ENCODE results near the gene NCOR2. TPM values are rescaled to one million over a fixed set of nuclear protein-coding genes. Genes with fewer than 3 reads are reported as not detected.

NCOR2 gene
- polyA plus RNA-seq, 1 donor from 2014 or later = 4.8 TPM

GRCh38 chr12:124555168-124556073 is 12.0 kb downstream of the NCOR2 start:
- TF ChIP-seq EP300 (conservative IDR thresholded peaks at IDR 0.05; ENCODE audit: poor library complexity, severe bottlenecking) (no peak), CTCF (IDR thresholded peaks at IDR 0.05; ENCODE audit: poor library complexity, severe bottlenecking) (no peak), RAD21 (conservative IDR thresholded peaks at IDR 0.05) (no peak), SMC3 (conservative IDR thresholded peaks at IDR 0.05; ENCODE audit: poor library complexity) (no peak), REST (IDR thresholded peaks at IDR 0.05; ENCODE audit: borderline replicate concordance) (no peak), EZH2 (IDR thresholded peaks at IDR 0.05; ENCODE audit: borderline replicate concordance, insufficient read depth, low read length, poor library complexity, severe bottlenecking) (no peak), TAF1 (IDR thresholded peaks at IDR 0.05; ENCODE audit: low read depth) (no peak), MXI1 (conservative IDR thresholded peaks at IDR 0.05; ENCODE audit: poor library complexity, severe bottlenecking) (no peak), POLR2AphosphoS5 (IDR thresholded peaks at IDR 0.05) (no peak)
- Histone ChIP-seq H3F3A (ENCODE audit: insufficient read depth, low read length, poor library complexity, severe bottlenecking) (peaks cover 3% of the 10 kb centered on the region), H3K27ac (ENCODE audit: low read length) (no peak overlapping the region), H3K9me2 (ENCODE audit: insufficient read depth, low read length) (no peaks in the 10 kb centered on the region), H3K79me2 (replicated peaks; ENCODE audit: insufficient read depth, low read length) (peaks cover 39% of the 10 kb centered on the region), H3K27me3 (ENCODE audit: insufficient read depth, low read depth, low read length) (no peaks in the 10 kb centered on the region), H2AFZ (ENCODE audit: low read depth, low read length) (no peak overlapping the region), H3K36me3 (ENCODE audit: insufficient read depth, low read length) (no peaks in the 10 kb centered on the region), H3K9me3 (ENCODE audit: low read length) (no peaks in the 10 kb centered on the region), H3K4me3 (ENCODE audit: low read length) (no peak overlapping the region), H3K9ac (ENCODE audit: low read length) (no peak overlapping the region), H3K4me2 (ENCODE audit: low read length) (no peak overlapping the region), H4K20me1 (ENCODE audit: insufficient read depth) (no peaks in the 10 kb centered on the region)

- Histone ChIP-seq H3K9ac (ENCODE audit: low read length) (no peak overlapping the region), H3K9me3 (ENCODE audit: low read length) (no peaks in the 10 kb centered on the region), H3F3A (ENCODE audit: insufficient read depth, low read length, poor library complexity, severe bottlenecking) (peaks cover 3% of the 10 kb centered on the region), H3K79me2 (replicated peaks; ENCODE audit: insufficient read depth, low read length) (peaks cover 32% of the 10 kb centered on the region), H4K20me1 (ENCODE audit: insufficient read depth) (no peaks in the 10 kb centered on the region), H3K36me3 (ENCODE audit: insufficient read depth, low read length) (no peaks in the 10 kb centered on the region), H3K27ac (ENCODE audit: low read length) (no peak overlapping the region), H3K27me3 (ENCODE audit: insufficient read depth, low read depth, low read length) (no peaks in the 10 kb centered on the region), H3K9me2 (ENCODE audit: insufficient read depth, low read length) (no peaks in the 10 kb centered on the region), H3K4me2 (ENCODE audit: low read length) (no peak overlapping the region), H2AFZ (ENCODE audit: low read depth, low read length) (no peak overlapping the region), H3K4me3 (ENCODE audit: low read length) (no peak overlapping the region)
- no peak for TF ChIP-seq RAD21 (conservative IDR thresholded peaks at IDR 0.05)
- no peak for TF ChIP-seq CTCF (IDR thresholded peaks at IDR 0.05; ENCODE audit: poor library complexity, severe bottlenecking)
- no peak for TF ChIP-seq TAF1 (IDR thresholded peaks at IDR 0.05; ENCODE audit: low read depth)
- TF ChIP-seq REST (IDR thresholded peaks at IDR 0.05; ENCODE audit: borderline replicate concordance) = no peak
- no peak for TF ChIP-seq MXI1 (conservative IDR thresholded peaks at IDR 0.05; ENCODE audit: poor library complexity, severe bottlenecking)
- no peak for TF ChIP-seq EZH2 (IDR thresholded peaks at IDR 0.05; ENCODE audit: borderline replicate concordance, insufficient read depth, low read length, poor library complexity, severe bottlenecking)
- TF ChIP-seq POLR2AphosphoS5 (IDR thresholded peaks at IDR 0.05) = no peak
- no peak for TF ChIP-seq SMC3 (conservative IDR thresholded peaks at IDR 0.05; ENCODE audit: poor library complexity)
- no peak for TF ChIP-seq EP300 (conservative IDR thresholded peaks at IDR 0.05; ENCODE audit: poor library complexity, severe bottlenecking)
Measured at GRCh38 chr12:124554429-124555029, 12.9 kb downstream of the NCOR2 start.

Data from neural cell (in vitro differentiated cells).